Stimulated activated memory B cell treated with anti-CD40 and anti-IgM and Interleukin-4, amounts not matched to agents 10 μg/mL and 1 μg/mL and 100 μg/mL, for 72 hours (primary cell): Measurements from ENCODE around the gene ATL1.
"Not testable (repeated sequence)": the region's sequence is repeated elsewhere in the genome, so short reads cannot be mapped to it uniquely, and the experiment has no call there.

Source experiments
- ATAC-seq: fragments of 150-1000 bp; cut with Tn5 transposase; 2 replicates; pipeline ENCODE4 v1.10.0; 2021
- H3K27ac Mint-ChIP-seq: one replicate; pipeline ENCODE4 v1.8.0; 2022; ENCODE audit warnings: mild to moderate bottlenecking, mixed read lengths
- H3K27me3 Mint-ChIP-seq: one replicate; pipeline ENCODE4 v1.8.0; 2022; ENCODE audit warnings: mixed read lengths
- H3K36me3 Mint-ChIP-seq: one replicate; pipeline ENCODE4 v1.8.0; 2022; ENCODE audit warnings: mixed read lengths
- H3K4me1 Mint-ChIP-seq: one replicate; pipeline ENCODE4 v1.8.0; 2022; ENCODE audit warnings: mixed read lengths
- H3K4me3 Mint-ChIP-seq: one replicate; pipeline ENCODE4 v1.8.0; 2022; ENCODE audit warnings: mild to moderate bottlenecking, moderate library complexity, mixed read lengths
- H3K9me3 Mint-ChIP-seq: one replicate; pipeline ENCODE4 v1.8.0; 2022; ENCODE audit warnings: mixed read lengths

ATL1 gene

GRCh38 chr14:50606468-50606867 is 46.5 kb downstream of the ATL1 start:
- H3K27me3 Mint-ChIP-seq, result no peaks in the 10 kb centered on the region
- H3K4me1 Mint-ChIP-seq, result no peaks in the 10 kb centered on the region
- H3K4me3 Mint-ChIP-seq, result no peak overlapping the region
- no peak for ATAC-seq
- H3K27ac Mint-ChIP-seq, result no peak overlapping the region
- H3K36me3 Mint-ChIP-seq, result no peaks in the 10 kb centered on the region
- no peaks in the 10 kb centered on the region for H3K9me3 Mint-ChIP-seq

GRCh38 chr14:50607181-50607580 is 47.2 kb downstream of the ATL1 start:
- no peaks in the 10 kb centered on the region for H3K9me3 Mint-ChIP-seq
- no peaks in the 10 kb centered on the region for H3K36me3 Mint-ChIP-seq
- ATAC-seq, result no peak
- H3K4me1 Mint-ChIP-seq, result no peaks in the 10 kb centered on the region
- H3K27me3 Mint-ChIP-seq, result no peaks in the 10 kb centered on the region
- H3K4me3 Mint-ChIP-seq, result no peak overlapping the region
- H3K27ac Mint-ChIP-seq, result no peak overlapping the region

GRCh38 chr14:50607761-50608160 is 47.8 kb downstream of the ATL1 start:
- no peaks in the 10 kb centered on the region for H3K27me3 Mint-ChIP-seq
- ATAC-seq, result no peak
- H3K27ac Mint-ChIP-seq, result no peak overlapping the region
- no peaks in the 10 kb centered on the region for H3K9me3 Mint-ChIP-seq
- no peaks in the 10 kb centered on the region for H3K36me3 Mint-ChIP-seq
- no peaks in the 10 kb centered on the region for H3K4me1 Mint-ChIP-seq
- no peak overlapping the region for H3K4me3 Mint-ChIP-seq

- H3K27me3 Mint-ChIP-seq, result no peaks in the 10 kb centered on the region
Observed at GRCh38 chr14:50608302-50608851, 48.4 kb downstream of the ATL1 start.

GRCh38 chr14:50610465-50610864 is 50.5 kb downstream of the ATL1 start:
- ATAC-seq, result no peak
- Mint-ChIP-seq H3K36me3 (no peaks in the 10 kb centered on the region), H3K9me3 (no peaks in the 10 kb centered on the region), H3K4me3 (no peak overlapping the region), H3K27ac (no peak overlapping the region), H3K27me3 (no peaks in the 10 kb centered on the region), H3K4me1 (no peaks in the 10 kb centered on the region)

More at GRCh38 chr14:50608302-50608851, 48.4 kb downstream of the ATL1 start:
- Mint-ChIP-seq H3K27ac (no peak overlapping the region), H3K9me3 (no peaks in the 10 kb centered on the region), H3K4me1 (no peaks in the 10 kb centered on the region), H3K36me3 (no peaks in the 10 kb centered on the region), H3K4me3 (no peak overlapping the region)
- no peak for ATAC-seq

GRCh38 chr14:50612806-50613205 is 52.9 kb downstream of the ATL1 start:
- no peak for ATAC-seq
- H3K27me3 Mint-ChIP-seq, result no peaks in the 10 kb centered on the region
- no peak overlapping the region for H3K4me3 Mint-ChIP-seq
- H3K36me3 Mint-ChIP-seq, result no peaks in the 10 kb centered on the region
- no peaks in the 10 kb centered on the region for H3K4me1 Mint-ChIP-seq
- H3K27ac Mint-ChIP-seq, result no peak overlapping the region
- no peaks in the 10 kb centered on the region for H3K9me3 Mint-ChIP-seq

GRCh38 chr14:50615056-50615455 is 55.1 kb downstream of the ATL1 start:
- Mint-ChIP-seq H3K27ac (no peak overlapping the region), H3K27me3 (no peaks in the 10 kb centered on the region), H3K4me3 (no peak overlapping the region), H3K4me1 (peaks cover 2% of the 10 kb centered on the region), H3K9me3 (no peaks in the 10 kb centered on the region), H3K36me3 (no peaks in the 10 kb centered on the region)
- ATAC-seq, result no peak

- no peaks in the 10 kb centered on the region for H3K36me3 Mint-ChIP-seq
- no peak for ATAC-seq
- no peak overlapping the region for H3K27ac Mint-ChIP-seq
- H3K4me3 Mint-ChIP-seq, result no peak overlapping the region
- no peaks in the 10 kb centered on the region for H3K9me3 Mint-ChIP-seq
- peaks cover 7% of the 10 kb centered on the region for H3K4me1 Mint-ChIP-seq
- H3K27me3 Mint-ChIP-seq, result no peaks in the 10 kb centered on the region
Observed at GRCh38 chr14:50615552-50615951, 55.6 kb downstream of the ATL1 start.

GRCh38 chr14:50616275-50616674 is 56.3 kb downstream of the ATL1 start:
- no peak for ATAC-seq
- Mint-ChIP-seq H3K36me3 (no peaks in the 10 kb centered on the region), H3K9me3 (no peaks in the 10 kb centered on the region), H3K27ac (no peak overlapping the region), H3K4me3 (no peak overlapping the region), H3K4me1 (peaks cover 9% of the 10 kb centered on the region), H3K27me3 (no peaks in the 10 kb centered on the region)

- no peaks in the 10 kb centered on the region for H3K27me3 Mint-ChIP-seq
- no peaks in the 10 kb centered on the region for H3K9me3 Mint-ChIP-seq
- ATAC-seq, result no peak
Observed at GRCh38 chr14:50619569-50620141, 59.7 kb downstream of the ATL1 start.

GRCh38 chr14:50620341-50620740 is 60.4 kb downstream of the ATL1 start:
- Mint-ChIP-seq H3K27ac (no peak overlapping the region), H3K9me3 (no peaks in the 10 kb centered on the region), H3K27me3 (no peaks in the 10 kb centered on the region), H3K4me3 (no peak overlapping the region), H3K36me3 (no peaks in the 10 kb centered on the region), H3K4me1 (peaks cover 12% of the 10 kb centered on the region)
- no peak for ATAC-seq

More at GRCh38 chr14:50619569-50620141, 59.7 kb downstream of the ATL1 start:
- H3K27ac Mint-ChIP-seq, result no peak overlapping the region
- no peak overlapping the region for H3K4me3 Mint-ChIP-seq
- no peaks in the 10 kb centered on the region for H3K36me3 Mint-ChIP-seq
- peaks cover 12% of the 10 kb centered on the region for H3K4me1 Mint-ChIP-seq

GRCh38 chr14:50622978-50623377 is 63.0 kb downstream of the ATL1 start:
- no peaks in the 10 kb centered on the region for H3K9me3 Mint-ChIP-seq
- no peak overlapping the region for H3K4me3 Mint-ChIP-seq
- H3K27me3 Mint-ChIP-seq, result no peaks in the 10 kb centered on the region
- peaks cover 12% of the 10 kb centered on the region for H3K4me1 Mint-ChIP-seq
- no peak for ATAC-seq
- no peak overlapping the region for H3K27ac Mint-ChIP-seq
- H3K36me3 Mint-ChIP-seq, result peaks cover 11% of the 10 kb centered on the region

- Mint-ChIP-seq H3K27ac (peak overlapping the region; percentile 27), H3K36me3 (peaks cover 11% of the 10 kb centered on the region), H3K27me3 (no peaks in the 10 kb centered on the region), H3K9me3 (no peaks in the 10 kb centered on the region), H3K4me3 (no peak overlapping the region), H3K4me1 (peaks cover 12% of the 10 kb centered on the region)
- ATAC-seq, result no peak
Observed at GRCh38 chr14:50624447-50624846, 64.5 kb downstream of the ATL1 start.

GRCh38 chr14:50624947-50625346 is 65.0 kb downstream of the ATL1 start:
- ATAC-seq, H3K9me3 Mint-ChIP-seq, H3K4me3 Mint-ChIP-seq, H3K27me3 Mint-ChIP-seq: not testable (repeated sequence)
- peak overlapping the region; percentile 27 for H3K27ac Mint-ChIP-seq
- peaks cover 11% of the 10 kb centered on the region for H3K36me3 Mint-ChIP-seq
- H3K4me1 Mint-ChIP-seq, result peaks cover 11% of the 10 kb centered on the region

- H3K4me1 Mint-ChIP-seq, result peaks cover 5% of the 10 kb centered on the region
- ATAC-seq, result no peak
- no peak overlapping the region for H3K27ac Mint-ChIP-seq
- H3K36me3 Mint-ChIP-seq, result peaks cover 10% of the 10 kb centered on the region
- no peak overlapping the region for H3K4me3 Mint-ChIP-seq
- H3K9me3 Mint-ChIP-seq, result no peaks in the 10 kb centered on the region
- H3K27me3 Mint-ChIP-seq, result no peaks in the 10 kb centered on the region
Observed at GRCh38 chr14:50631408-50631821, 71.5 kb downstream of the ATL1 start.

- Mint-ChIP-seq H3K27me3 (no peaks in the 10 kb centered on the region), H3K36me3 (peaks cover 20% of the 10 kb centered on the region), H3K4me3 (no peak overlapping the region), H3K4me1 (peaks cover 6% of the 10 kb centered on the region), H3K27ac (no peak overlapping the region), H3K9me3 (no peaks in the 10 kb centered on the region)
- no peak for ATAC-seq
Observed at GRCh38 chr14:50633954-50634353, 74.0 kb downstream of the ATL1 start.
